ENCODE results near the gene WDR83.
A peak's percentile ranks its signal among the peaks of the same experiment; 100 is the strongest.

WDR83 gene

GRCh38 chr19:12657966-12658365, 8.6 kb upstream of the WDR83 start:
- no peaks in the 10 kb centered on the region for H3K4me1 ChIP-seq (ENCODE audit: control insufficient read depth, low read depth, low read length)
- H3K27ac ChIP-seq (ENCODE audit: low read length): no peak overlapping the region
- no peak overlapping the region for H3K4me3 ChIP-seq (ENCODE audit: low read length)
- H3K27me3 ChIP-seq (ENCODE audit: control insufficient read depth, insufficient read depth, low read length): no peaks in the 10 kb centered on the region
- no peaks in the 10 kb centered on the region for H3K9me3 ChIP-seq (ENCODE audit: control insufficient read depth, low read depth, low read length)
- no peak overlapping the region for H3K9ac ChIP-seq (ENCODE audit: low read length)
- H3K36me3 ChIP-seq (ENCODE audit: control insufficient read depth, low read depth, low read length): peaks cover 9% of the 10 kb centered on the region

GRCh38 chr19:12660980-12661379, 5.6 kb upstream of the WDR83 start:
- peaks cover 12% of the 10 kb centered on the region for H3K36me3 ChIP-seq (ENCODE audit: control insufficient read depth, low read depth, low read length)
- H3K27me3 ChIP-seq (ENCODE audit: control insufficient read depth, insufficient read depth, low read length): no peaks in the 10 kb centered on the region
- H3K4me1 ChIP-seq (ENCODE audit: control insufficient read depth, low read depth, low read length): no peaks in the 10 kb centered on the region
- H3K4me3 ChIP-seq (ENCODE audit: low read length): no peak overlapping the region
- H3K9ac ChIP-seq (ENCODE audit: low read length): no peak overlapping the region
- no peak overlapping the region for H3K27ac ChIP-seq (ENCODE audit: low read length)
- H3K9me3 ChIP-seq (ENCODE audit: control insufficient read depth, low read depth, low read length): no peaks in the 10 kb centered on the region

- Histone ChIP-seq H3K27me3 (ENCODE audit: control insufficient read depth, insufficient read depth, low read length) (no peaks in the 10 kb centered on the region), H3K4me1 (ENCODE audit: control insufficient read depth, low read depth, low read length) (no peaks in the 10 kb centered on the region), H3K4me3 (ENCODE audit: low read length) (no peak overlapping the region), H3K36me3 (ENCODE audit: control insufficient read depth, low read depth, low read length) (peaks cover 12% of the 10 kb centered on the region), H3K9ac (ENCODE audit: low read length) (no peak overlapping the region), H3K27ac (ENCODE audit: low read length) (no peak overlapping the region), H3K9me3 (ENCODE audit: control insufficient read depth, low read depth, low read length) (no peaks in the 10 kb centered on the region)
Observed at GRCh38 chr19:12664406-12665280, 2.0 kb upstream of the WDR83 start.

GRCh38 chr19:12665281-12665573, 1.4 kb upstream of the WDR83 start:
- Histone ChIP-seq H3K9ac (ENCODE audit: low read length) (no peak overlapping the region), H3K4me3 (ENCODE audit: low read length) (no peak overlapping the region), H3K36me3 (ENCODE audit: control insufficient read depth, low read depth, low read length) (peaks cover 9% of the 10 kb centered on the region), H3K9me3 (ENCODE audit: control insufficient read depth, low read depth, low read length) (no peaks in the 10 kb centered on the region), H3K27ac (ENCODE audit: low read length) (no peak overlapping the region), H3K4me1 (ENCODE audit: control insufficient read depth, low read depth, low read length) (no peaks in the 10 kb centered on the region), H3K27me3 (ENCODE audit: control insufficient read depth, insufficient read depth, low read length) (no peaks in the 10 kb centered on the region)

- no peaks in the 10 kb centered on the region for H3K4me1 ChIP-seq (ENCODE audit: control insufficient read depth, low read depth, low read length)
- no peaks in the 10 kb centered on the region for H3K27me3 ChIP-seq (ENCODE audit: control insufficient read depth, insufficient read depth, low read length)
- H3K4me3 ChIP-seq (ENCODE audit: low read length): peak overlapping the region; percentile 78
- no peak overlapping the region for H3K27ac ChIP-seq (ENCODE audit: low read length)
- H3K36me3 ChIP-seq (ENCODE audit: control insufficient read depth, low read depth, low read length): peaks cover 9% of the 10 kb centered on the region
- peak overlapping the region; percentile 71 for H3K9ac ChIP-seq (ENCODE audit: low read length)
- H3K9me3 ChIP-seq (ENCODE audit: control insufficient read depth, low read depth, low read length): no peaks in the 10 kb centered on the region
Observed at GRCh38 chr19:12665671-12666264, 839 bp upstream of the WDR83 start.

- H3K27ac ChIP-seq (ENCODE audit: low read length): no peak overlapping the region
- H3K36me3 ChIP-seq (ENCODE audit: control insufficient read depth, low read depth, low read length): peaks cover 3% of the 10 kb centered on the region
Observed at GRCh38 chr19:12667731-12668302, 1.2 kb downstream of the WDR83 start.

GRCh38 chr19:12668346-12668745, 1.7 kb downstream of the WDR83 start:
- no peak overlapping the region for H3K27ac ChIP-seq (ENCODE audit: low read length)
- no peaks in the 10 kb centered on the region for H3K27me3 ChIP-seq (ENCODE audit: control insufficient read depth, insufficient read depth, low read length)
- H3K9me3 ChIP-seq (ENCODE audit: control insufficient read depth, low read depth, low read length): no peaks in the 10 kb centered on the region
- H3K4me1 ChIP-seq (ENCODE audit: control insufficient read depth, low read depth, low read length): no peaks in the 10 kb centered on the region
- peak overlapping the region; percentile 80 for H3K4me3 ChIP-seq (ENCODE audit: low read length)
- peak overlapping the region; percentile 78 for H3K9ac ChIP-seq (ENCODE audit: low read length)
- H3K36me3 ChIP-seq (ENCODE audit: control insufficient read depth, low read depth, low read length): peaks cover 4% of the 10 kb centered on the region

More at GRCh38 chr19:12667731-12668302, 1.2 kb downstream of the WDR83 start:
- no peaks in the 10 kb centered on the region for H3K9me3 ChIP-seq (ENCODE audit: control insufficient read depth, low read depth, low read length)
- no peaks in the 10 kb centered on the region for H3K4me1 ChIP-seq (ENCODE audit: control insufficient read depth, low read depth, low read length)
- peak overlapping the region; percentile 80 for H3K4me3 ChIP-seq (ENCODE audit: low read length)
- no peaks in the 10 kb centered on the region for H3K27me3 ChIP-seq (ENCODE audit: control insufficient read depth, insufficient read depth, low read length)
- H3K9ac ChIP-seq (ENCODE audit: low read length): no peak overlapping the region

- Histone ChIP-seq H3K27ac (ENCODE audit: low read length) (no peak overlapping the region), H3K4me1 (ENCODE audit: control insufficient read depth, low read depth, low read length) (no peaks in the 10 kb centered on the region), H3K27me3 (ENCODE audit: control insufficient read depth, insufficient read depth, low read length) (no peaks in the 10 kb centered on the region), H3K36me3 (ENCODE audit: control insufficient read depth, low read depth, low read length) (peaks cover 7% of the 10 kb centered on the region), H3K9ac (ENCODE audit: low read length) (peak overlapping the region; percentile 78), H3K4me3 (ENCODE audit: low read length) (peak overlapping the region; percentile 80), H3K9me3 (ENCODE audit: control insufficient read depth, low read depth, low read length) (no peaks in the 10 kb centered on the region)
Observed at GRCh38 chr19:12668932-12669269, 2.3 kb downstream of the WDR83 start.

GRCh38 chr19:12669270-12670158, 2.9 kb downstream of the WDR83 start:
- H3K9ac ChIP-seq (ENCODE audit: low read length): peak overlapping the region; percentile 78
- H3K4me1 ChIP-seq (ENCODE audit: control insufficient read depth, low read depth, low read length): no peaks in the 10 kb centered on the region
- peak overlapping the region; percentile 80 for H3K4me3 ChIP-seq (ENCODE audit: low read length)
- H3K27me3 ChIP-seq (ENCODE audit: control insufficient read depth, insufficient read depth, low read length): no peaks in the 10 kb centered on the region
- peaks cover 13% of the 10 kb centered on the region for H3K36me3 ChIP-seq (ENCODE audit: control insufficient read depth, low read depth, low read length)
- no peaks in the 10 kb centered on the region for H3K9me3 ChIP-seq (ENCODE audit: control insufficient read depth, low read depth, low read length)
- peak overlapping the region; percentile 94 for H3K27ac ChIP-seq (ENCODE audit: low read length)

GRCh38 chr19:12670159-12670928, 3.7 kb downstream of the WDR83 start:
- peaks cover 18% of the 10 kb centered on the region for H3K36me3 ChIP-seq (ENCODE audit: control insufficient read depth, low read depth, low read length)
- H3K27ac ChIP-seq (ENCODE audit: low read length): no peak overlapping the region
- no peaks in the 10 kb centered on the region for H3K4me1 ChIP-seq (ENCODE audit: control insufficient read depth, low read depth, low read length)

GRCh38 chr19:12672744-12673143, 6.1 kb downstream of the WDR83 start:
- no peak overlapping the region for H3K9ac ChIP-seq (ENCODE audit: low read length)
- H3K36me3 ChIP-seq (ENCODE audit: control insufficient read depth, low read depth, low read length): peaks cover 38% of the 10 kb centered on the region
- no peak overlapping the region for H3K27ac ChIP-seq (ENCODE audit: low read length)
- no peaks in the 10 kb centered on the region for H3K27me3 ChIP-seq (ENCODE audit: control insufficient read depth, insufficient read depth, low read length)
- no peaks in the 10 kb centered on the region for H3K9me3 ChIP-seq (ENCODE audit: control insufficient read depth, low read depth, low read length)
- H3K4me1 ChIP-seq (ENCODE audit: control insufficient read depth, low read depth, low read length): no peaks in the 10 kb centered on the region
- H3K4me3 ChIP-seq (ENCODE audit: low read length): no peak overlapping the region

More at GRCh38 chr19:12670159-12670928, 3.7 kb downstream of the WDR83 start:
- Histone ChIP-seq H3K4me3 (ENCODE audit: low read length) (peak overlapping the region; percentile 80), H3K9ac (ENCODE audit: low read length) (peak overlapping the region; percentile 78), H3K9me3 (ENCODE audit: control insufficient read depth, low read depth, low read length) (no peaks in the 10 kb centered on the region), H3K27me3 (ENCODE audit: control insufficient read depth, insufficient read depth, low read length) (no peaks in the 10 kb centered on the region)
